Smooth muscle cell (in vitro differentiated cells): Measurements from ENCODE around the gene CPZ. TPM values are rescaled to one million over a fixed set of nuclear protein-coding genes. Genes with fewer than 3 reads are reported as not detected.

ENCODE experiments used
- DNase-seq: peaks from one replicate; lab custom pipeline; 2025; ENCODE audit not compliant: unreplicated experiment; lab: John Stamatoyannopoulos, UW
- H2AFZ ChIP-seq: fragments of 200-600 bp; sonication (generic); 2 replicates; pipeline ENCODE4 v1.6.0; 2016; ENCODE audit warnings: antibody characterized with exemption, low read depth, mild to moderate bottlenecking
- H3F3A ChIP-seq: fragments of 200-600 bp; sonication (generic); 2 replicates; pipeline ENCODE4 v1.6.0; 2017; ENCODE audit warnings: antibody characterized with exemption, low read depth
- H3K27ac ChIP-seq: fragments of 200-600 bp; sonication (generic); 2 replicates; pipeline ENCODE4 v1.5.1; 2016; ENCODE audit warnings: low read depth, mild to moderate bottlenecking
- H3K27me3 ChIP-seq: fragments of 200-600 bp; sonication (generic); 2 replicates; pipeline ENCODE4 v1.6.1; 2016; ENCODE audit warnings: low read depth, mild to moderate bottlenecking
- H3K36me3 ChIP-seq: fragments of 200-600 bp; sonication (generic); 2 replicates; pipeline ENCODE4 v1.5.1; 2016; ENCODE audit warnings: low read depth
- H3K4me1 ChIP-seq: fragments of 200-600 bp; sonication (generic); 2 replicates; pipeline ENCODE4 v1.5.1; 2016; ENCODE audit warnings: low read depth
- H3K4me2 ChIP-seq: fragments of 200-600 bp; sonication (generic); 2 replicates; pipeline ENCODE4 v1.6.0; 2016; ENCODE audit warnings: mild to moderate bottlenecking
- H3K4me3 ChIP-seq: fragments of 200-600 bp; sonication (generic); 2 replicates; pipeline ENCODE4 v1.5.1; 2016; ENCODE audit warnings: mild to moderate bottlenecking
- H3K79me2 ChIP-seq: fragments of 200-600 bp; sonication (generic); 2 replicates; pipeline ENCODE4 v1.6.0; 2016; ENCODE audit warnings: low read depth, mild to moderate bottlenecking
- H3K9ac ChIP-seq: fragments of 200-600 bp; sonication (generic); 2 replicates; pipeline ENCODE4 v1.6.0; 2016; ENCODE audit warnings: low read depth
- H3K9me3 ChIP-seq: fragments of 200-600 bp; sonication (generic); replicated peaks from 2 replicates; pipeline ENCODE4 v1.5.1; 2016; ENCODE audit warnings: low read depth
- H4K20me1 ChIP-seq: fragments of 200-600 bp; sonication (generic); 2 replicates; pipeline ENCODE4 v1.6.0; 2016; ENCODE audit warnings: low read depth
- CTCF ChIP-seq: fragments of 200-600 bp; sonication (generic); IDR thresholded peaks from 2 replicates; pipeline ENCODE4 v1.5.1; 2017; ENCODE audit warnings: borderline replicate concordance, mild to moderate bottlenecking, antibody characterized with exemption; ENCODE audit not compliant: insufficient read depth, poor library complexity, severe bottlenecking
- WGBS: methylation state at CpG from one replicate; pipeline ENCODE4 v1.1.7; 2016; ENCODE audit warnings: low lambda C conversion rate; 5-methylcytosine and 5-hydroxymethylcytosine counted together
- polyA plus RNA-seq: library from polyadenylated mRNA; unstranded; fragments of >200 nt; fragmentation: Nextera tagmentation; extraction: Ambion mirVana; gene quantifications from 2 replicates; pipeline ENCODE4 v1.2.1, GENCODE V29; 2016
- total RNA-seq: library from RNA; depleted of rRNA; stranded (reverse); fragments of >200 nt; gene quantifications from 2 replicates; pipeline ENCODE4 v1.2.3, GENCODE V29; 2014

Gene CPZ
- total and polyA plus RNA-seq, 2 experiments from 2014 or later, result 12.0 to 35.9 TPM

GRCh38 chr4:8613421-8614364, 21.1 kb downstream of the CPZ start:
- 95% methylated on average over 35 of the region's 35 CpGs for WGBS

GRCh38 chr4:8614365-8615193, 22.0 kb downstream of the CPZ start:
- Histone ChIP-seq H3F3A (no peaks in the 10 kb centered on the region), H3K36me3 (no peaks in the 10 kb centered on the region), H3K4me3 (no peak overlapping the region), H3K9me3 (no peaks in the 10 kb centered on the region), H3K27ac (no peak overlapping the region), H2AFZ (no peak overlapping the region), H3K4me2 (no peak overlapping the region), H3K4me1 (no peaks in the 10 kb centered on the region), H3K27me3 (no peaks in the 10 kb centered on the region), H4K20me1 (no peaks in the 10 kb centered on the region), H3K9ac (no peak overlapping the region), H3K79me2 (no peaks in the 10 kb centered on the region)
- no peak for DNase-seq
- 93% methylated on average over 22 of the region's 22 CpGs for WGBS
- no peak for TF ChIP-seq CTCF

More at GRCh38 chr4:8613421-8614364, 21.1 kb downstream of the CPZ start:
- Histone ChIP-seq H3K9me3 (no peaks in the 10 kb centered on the region), H3K79me2 (no peaks in the 10 kb centered on the region), H2AFZ (no peak overlapping the region), H3K9ac (no peak overlapping the region), H3K4me2 (no peak overlapping the region), H4K20me1 (no peaks in the 10 kb centered on the region), H3K36me3 (no peaks in the 10 kb centered on the region), H3K27ac (no peak overlapping the region), H3K4me1 (no peaks in the 10 kb centered on the region), H3F3A (no peaks in the 10 kb centered on the region), H3K27me3 (no peaks in the 10 kb centered on the region), H3K4me3 (no peak overlapping the region)
- DNase-seq, result no peak
- TF ChIP-seq CTCF, result no peak

GRCh38 chr4:8615366-8615765, 22.8 kb downstream of the CPZ start:
- DNase-seq, result no peak
- WGBS, result 91% methylated on average over 13 of the region's 13 CpGs
- H3K4me2 ChIP-seq, result no peak overlapping the region

More at GRCh38 chr4:8615366-8615765, 22.8 kb downstream of the CPZ start:
- Histone ChIP-seq H3F3A (no peaks in the 10 kb centered on the region), H3K4me3 (no peak overlapping the region), H3K27me3 (no peaks in the 10 kb centered on the region), H3K79me2 (no peaks in the 10 kb centered on the region), H3K9ac (no peak overlapping the region), H3K27ac (no peak overlapping the region), H3K36me3 (no peaks in the 10 kb centered on the region), H4K20me1 (no peaks in the 10 kb centered on the region), H3K9me3 (no peaks in the 10 kb centered on the region), H2AFZ (no peak overlapping the region), H3K4me1 (no peaks in the 10 kb centered on the region)
- no peak for TF ChIP-seq CTCF
